Activated CD4-positive, alpha-beta T cell treated with anti-CD3 and anti-CD28 coated beads, Interleukin-10, Interleukin-2, amounts not matched to agents 100 ng/mL and 50 ng/mL, durations not matched to agents 16 hours and 8 hours (primary cell): ENCODE results near the gene TBX5.

Experiments
- DNase-seq: peaks from one replicate; pipeline ENCODE4 v3.0.0-alpha.2; 2020

TBX5 gene

DNA sequence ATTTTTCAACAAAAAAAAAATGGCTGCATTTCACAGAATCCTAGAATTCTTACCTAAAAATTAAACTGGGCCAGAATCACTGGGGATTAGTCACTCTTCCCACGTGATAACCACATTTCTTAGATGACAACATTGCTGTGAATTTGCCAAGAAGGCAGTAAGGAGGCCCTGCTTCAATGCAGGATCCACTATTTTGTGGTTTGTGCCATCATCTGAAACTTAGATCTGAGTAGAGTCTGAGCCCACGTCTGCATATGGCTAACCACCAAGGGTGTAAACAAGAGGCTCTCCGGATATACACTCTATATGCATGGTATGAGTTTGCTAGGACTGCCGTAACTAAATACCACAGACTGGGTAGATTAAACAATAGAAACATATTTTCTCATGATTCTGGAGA is 24.4 kb upstream of the TBX5 start:
- peak; percentile 60 for DNase-seq

DNA sequence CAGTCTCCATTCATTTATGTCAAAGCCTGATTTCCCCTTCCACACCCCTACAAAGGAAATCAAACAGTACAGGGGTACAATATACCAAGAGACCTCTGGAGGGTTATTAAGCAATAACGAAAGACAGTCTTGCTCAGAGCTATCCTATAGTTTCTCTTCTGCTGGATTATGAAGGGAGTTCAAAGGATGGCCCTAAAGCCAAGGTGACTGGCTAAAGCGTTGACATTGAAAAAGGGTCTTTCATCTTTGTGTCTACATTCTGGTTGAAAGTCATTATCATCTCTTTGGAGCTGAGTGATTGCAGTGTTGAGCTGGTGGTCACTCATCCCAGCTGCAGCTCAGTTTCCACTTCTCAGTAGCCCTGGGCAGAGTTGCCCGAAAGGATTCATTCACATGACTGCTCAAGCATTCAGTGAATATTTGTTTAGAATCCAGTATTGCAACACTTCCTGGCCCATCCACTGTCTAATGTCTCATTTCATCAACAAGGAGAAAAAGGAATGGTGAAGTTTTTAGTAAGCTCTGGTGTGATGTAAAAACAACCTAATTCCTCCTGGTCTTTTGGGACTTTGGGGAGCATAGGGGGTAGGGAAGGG is 19.2 kb upstream of the TBX5 start:
- no peak for DNase-seq

DNA sequence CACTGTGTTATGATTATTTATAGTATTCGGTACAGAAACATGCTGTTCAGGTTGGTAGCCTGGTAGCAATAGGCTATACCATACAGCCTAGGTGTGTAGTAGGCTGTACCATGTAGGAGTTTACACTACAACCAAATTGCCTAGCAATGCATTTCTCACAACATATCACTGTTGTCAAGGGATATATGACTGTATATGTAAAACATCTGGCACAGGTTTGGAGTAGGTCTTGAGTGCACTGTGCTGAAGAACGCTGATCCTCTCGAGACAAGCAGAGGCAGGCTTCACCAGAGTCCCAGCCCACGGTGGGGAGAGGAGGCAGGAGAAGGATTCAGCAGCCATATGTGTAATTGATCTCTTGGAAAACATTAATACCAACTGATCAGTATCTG is 15.0 kb upstream of the TBX5 start:
- no peak for DNase-seq

DNA sequence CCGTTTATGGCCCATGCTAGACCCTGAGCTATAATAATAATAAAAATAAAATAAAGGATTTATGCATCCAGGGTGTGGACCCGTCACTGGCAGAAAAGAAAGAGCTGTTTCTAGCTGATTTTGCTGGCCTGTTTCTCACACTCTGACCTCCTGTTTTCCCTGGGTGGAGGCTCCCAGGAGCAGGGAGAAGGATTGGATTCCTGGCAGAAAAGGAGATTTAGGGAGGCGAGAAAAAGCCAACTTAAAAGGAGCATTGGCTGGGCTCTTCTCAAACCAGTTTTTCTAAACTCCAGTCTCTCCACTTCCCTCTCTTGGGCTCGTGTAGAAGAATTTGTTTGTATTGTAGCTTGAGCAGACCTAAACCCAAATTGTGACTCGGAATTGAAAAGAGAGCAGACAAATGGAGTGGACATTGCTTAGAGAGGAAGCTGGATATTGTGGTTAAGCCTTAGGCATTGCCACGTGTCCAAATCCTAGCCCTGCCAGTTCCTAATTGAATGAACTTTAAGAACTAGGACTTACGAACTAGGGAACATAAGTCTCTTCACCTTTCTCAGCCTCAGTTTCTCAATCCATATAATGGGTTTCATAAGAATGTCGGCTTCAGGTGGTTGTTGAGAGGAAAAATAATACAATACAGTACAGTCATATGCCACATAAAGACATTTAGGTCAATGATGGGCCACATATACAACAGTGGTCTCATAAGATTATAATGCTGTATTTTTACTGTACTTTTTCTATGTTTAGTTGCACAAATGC is 14.4 kb upstream of the TBX5 start:
- DNase-seq, result no peak

DNA sequence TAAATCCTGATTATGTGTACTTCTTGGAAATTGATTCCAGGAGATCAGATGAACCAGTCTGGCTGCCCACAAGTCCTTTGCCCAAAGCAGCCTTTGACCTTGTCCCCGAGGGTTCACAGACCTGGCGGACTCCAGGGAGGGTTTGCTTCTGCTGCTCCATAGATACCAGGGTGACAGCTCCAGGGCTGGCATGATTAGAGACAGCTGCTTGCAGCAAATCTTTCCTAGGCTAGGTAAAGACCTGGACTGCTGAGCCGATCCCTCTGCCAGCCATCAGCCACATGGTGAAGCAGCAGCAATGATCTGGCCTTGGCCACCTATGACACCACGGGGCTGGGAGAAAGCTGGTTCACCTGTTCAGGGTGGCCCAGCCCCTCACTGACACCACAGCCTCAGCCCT is 10.1 kb upstream of the TBX5 start:
- no peak for DNase-seq

DNA sequence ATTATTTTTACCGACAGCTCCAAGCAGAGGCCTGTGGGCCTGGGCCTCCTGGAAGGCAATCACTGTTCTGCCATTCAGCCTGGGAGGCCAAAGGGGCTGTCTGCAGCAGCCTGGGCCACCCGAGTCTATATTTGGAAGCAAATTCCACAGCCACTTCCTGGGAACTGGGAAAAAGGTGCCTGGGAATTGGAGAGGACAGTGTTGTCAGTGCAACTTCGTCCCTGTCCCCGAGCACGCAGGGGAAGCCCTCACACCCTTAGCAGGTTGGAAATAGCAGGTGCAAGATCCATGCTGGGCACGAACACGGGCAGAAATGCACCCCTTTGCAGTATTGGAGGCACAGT is 9.6 kb upstream of the TBX5 start:
- DNase-seq, result no peak

DNA sequence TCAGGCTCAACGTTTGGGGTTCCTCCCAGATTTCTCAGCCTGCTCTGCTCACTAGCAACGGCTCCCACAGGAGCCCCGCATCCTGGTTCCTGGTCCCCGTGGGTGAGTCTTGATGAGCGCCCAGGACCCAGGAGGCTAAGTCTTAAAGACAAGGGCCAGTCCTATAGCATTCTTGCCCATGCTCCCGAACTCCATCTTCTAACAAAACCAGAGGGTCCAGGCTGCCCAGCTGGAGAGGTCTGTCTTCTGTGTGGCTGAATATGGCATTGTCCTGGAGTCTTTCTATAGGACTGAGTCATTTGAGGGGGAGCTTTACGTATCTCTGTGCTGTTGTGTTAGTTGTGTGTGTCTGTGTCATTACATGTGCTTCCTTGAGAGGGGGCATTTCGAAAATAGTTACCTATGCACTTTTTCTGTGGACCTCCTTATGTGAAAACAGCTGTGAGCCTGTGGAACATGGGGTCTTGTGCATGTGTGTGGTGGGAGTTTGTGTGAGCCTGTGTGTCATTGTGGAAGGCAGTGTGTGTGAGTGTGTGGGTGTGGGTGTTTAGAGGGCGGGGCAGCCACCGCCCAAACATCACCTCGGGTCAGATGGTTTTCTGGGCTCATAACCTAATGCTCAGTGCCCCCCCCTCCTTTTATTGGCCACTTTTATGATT is 9.1 kb upstream of the TBX5 start:
- no peak for DNase-seq

DNA sequence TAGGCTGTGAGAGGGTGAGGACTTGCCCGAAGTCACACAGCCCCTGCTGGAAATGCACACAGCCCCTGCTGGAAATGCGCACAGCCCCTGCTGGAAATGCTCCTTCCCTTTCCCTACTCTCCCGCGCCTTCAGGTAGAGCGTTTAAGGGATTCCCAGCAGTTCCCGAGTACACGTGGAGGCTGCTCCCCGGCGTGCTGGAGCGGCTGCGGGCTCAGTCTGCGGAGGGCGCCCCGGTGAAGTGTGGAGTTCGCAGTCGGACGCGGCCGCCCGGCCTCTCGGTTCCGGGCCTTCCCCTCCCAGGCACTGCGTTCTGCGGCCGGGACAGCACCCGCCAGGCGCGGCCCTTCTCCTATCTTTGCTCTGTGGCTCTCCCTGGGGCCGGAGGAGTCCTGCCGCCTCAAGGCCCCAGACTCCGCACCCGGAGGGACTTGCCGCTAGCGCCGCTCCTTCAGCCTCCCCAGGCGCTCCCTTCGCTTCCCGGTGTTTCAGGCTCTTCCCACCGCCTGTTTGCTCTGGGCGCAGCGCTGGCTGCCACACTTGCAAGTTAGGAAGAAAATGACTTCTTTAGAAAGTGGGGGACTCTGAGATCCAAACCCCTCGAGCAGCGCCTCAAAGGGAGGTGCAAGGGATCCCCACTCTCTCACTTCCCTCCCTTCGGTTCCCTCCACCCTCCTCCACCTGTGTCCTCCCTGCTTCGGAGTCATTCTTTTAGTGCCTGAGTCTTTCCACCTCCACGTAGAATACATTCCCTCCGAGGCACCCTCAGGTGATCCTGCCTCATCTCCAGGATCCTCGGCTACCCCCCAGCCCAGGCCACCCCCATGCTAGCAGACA is 8.3 kb upstream of the TBX5 start:
- DNase-seq, result no peak

DNA sequence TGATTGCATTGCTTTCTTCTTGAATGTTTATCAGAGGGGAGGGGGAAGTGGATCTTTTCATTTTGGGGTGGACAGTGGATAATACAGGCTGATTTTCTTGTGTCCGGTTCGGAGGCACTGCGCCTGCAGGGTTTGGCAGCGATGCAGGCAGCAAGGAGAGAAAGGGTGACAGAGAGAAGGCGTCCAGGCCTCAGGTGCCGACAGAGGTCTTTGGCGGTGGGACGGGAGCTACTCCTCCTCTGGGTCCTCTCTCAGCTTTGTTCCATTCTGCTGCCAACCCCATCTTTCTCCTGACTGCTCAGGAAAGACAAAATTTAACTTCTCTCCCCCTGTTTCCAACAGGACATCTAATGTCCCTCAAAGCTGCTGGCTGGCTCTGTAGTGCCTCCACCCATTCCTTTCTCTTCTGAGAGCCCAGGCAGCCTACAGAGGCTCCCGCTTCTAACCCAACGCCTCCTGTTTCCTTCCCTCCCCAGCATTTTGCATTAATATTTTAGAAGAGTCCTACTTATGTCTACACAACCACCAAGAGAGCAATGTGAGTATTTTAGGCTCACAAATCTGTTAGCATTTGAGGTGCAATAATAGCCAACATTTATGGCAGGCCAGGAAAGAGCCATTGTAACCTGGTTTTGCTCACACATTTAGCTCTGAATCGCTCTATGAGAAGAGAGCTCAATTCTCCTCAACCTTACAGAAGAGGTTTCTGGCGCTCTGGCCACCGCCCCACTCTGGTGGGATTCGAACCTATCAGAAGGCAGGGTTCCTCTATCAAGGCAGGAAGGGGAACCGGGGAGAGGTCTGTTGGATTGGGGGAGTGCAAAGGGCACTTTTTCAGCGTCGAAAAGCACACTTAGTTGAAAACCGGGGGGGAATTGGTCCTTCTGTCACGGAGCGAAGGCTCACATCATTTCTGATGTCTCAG is 7.1 kb upstream of the TBX5 start:
- no peak for DNase-seq

DNA sequence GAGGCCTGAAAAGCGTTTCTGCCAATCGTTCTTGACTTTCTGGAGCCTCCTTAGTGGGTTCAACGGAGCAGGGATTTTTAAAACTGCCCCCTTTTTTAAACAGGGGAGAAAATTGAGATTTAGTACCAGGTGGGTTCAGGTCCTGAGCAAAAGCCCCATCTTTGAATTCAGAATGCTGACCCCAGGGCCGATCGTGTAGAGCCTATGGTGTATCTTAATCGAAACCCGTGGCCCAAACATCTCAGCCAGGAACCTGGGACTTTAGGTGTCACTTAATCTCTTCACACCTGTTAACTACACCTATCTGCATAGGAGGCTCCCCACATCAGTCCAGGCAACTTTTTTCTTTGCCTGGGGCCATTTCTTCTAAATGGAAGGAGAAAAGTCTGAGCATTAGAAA is 6.4 kb upstream of the TBX5 start:
- DNase-seq, result no peak

DNA sequence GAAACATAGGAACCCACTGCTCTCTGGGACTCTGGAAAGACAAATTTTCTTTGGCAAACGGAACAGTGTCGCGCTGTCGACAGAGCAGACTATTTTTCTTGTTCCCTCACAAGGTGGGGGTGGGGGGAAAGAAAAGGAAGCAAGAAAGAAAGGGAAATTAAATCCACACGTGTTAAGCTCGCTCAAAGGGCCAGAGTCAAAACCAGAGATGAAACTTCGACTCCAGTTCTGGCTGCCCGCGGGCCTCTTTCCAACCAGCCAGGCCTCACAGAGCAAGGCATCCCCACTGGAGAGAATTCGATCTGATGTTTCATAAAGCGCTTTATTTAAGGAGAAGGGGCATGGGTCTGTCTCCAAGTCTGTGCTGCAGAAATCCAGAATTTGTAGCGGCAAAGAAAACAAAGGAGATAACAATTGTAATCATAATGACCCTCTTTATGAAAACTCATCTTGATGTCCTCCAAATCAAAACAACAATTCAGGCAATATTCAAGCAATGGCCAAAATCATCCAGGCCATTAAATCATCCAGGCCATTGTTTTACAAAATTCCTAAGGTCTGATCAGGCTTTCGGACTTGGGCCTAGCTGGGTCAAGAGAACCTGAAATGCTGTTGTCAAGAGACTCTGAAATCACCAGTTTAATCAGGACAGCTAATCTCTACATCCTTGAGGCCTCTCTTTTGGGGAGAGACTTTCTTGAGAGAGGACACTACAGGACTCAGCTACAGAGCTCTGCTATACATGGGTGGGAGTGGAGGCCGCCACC is 5.3 kb upstream of the TBX5 start:
- DNase-seq, result no peak

DNA sequence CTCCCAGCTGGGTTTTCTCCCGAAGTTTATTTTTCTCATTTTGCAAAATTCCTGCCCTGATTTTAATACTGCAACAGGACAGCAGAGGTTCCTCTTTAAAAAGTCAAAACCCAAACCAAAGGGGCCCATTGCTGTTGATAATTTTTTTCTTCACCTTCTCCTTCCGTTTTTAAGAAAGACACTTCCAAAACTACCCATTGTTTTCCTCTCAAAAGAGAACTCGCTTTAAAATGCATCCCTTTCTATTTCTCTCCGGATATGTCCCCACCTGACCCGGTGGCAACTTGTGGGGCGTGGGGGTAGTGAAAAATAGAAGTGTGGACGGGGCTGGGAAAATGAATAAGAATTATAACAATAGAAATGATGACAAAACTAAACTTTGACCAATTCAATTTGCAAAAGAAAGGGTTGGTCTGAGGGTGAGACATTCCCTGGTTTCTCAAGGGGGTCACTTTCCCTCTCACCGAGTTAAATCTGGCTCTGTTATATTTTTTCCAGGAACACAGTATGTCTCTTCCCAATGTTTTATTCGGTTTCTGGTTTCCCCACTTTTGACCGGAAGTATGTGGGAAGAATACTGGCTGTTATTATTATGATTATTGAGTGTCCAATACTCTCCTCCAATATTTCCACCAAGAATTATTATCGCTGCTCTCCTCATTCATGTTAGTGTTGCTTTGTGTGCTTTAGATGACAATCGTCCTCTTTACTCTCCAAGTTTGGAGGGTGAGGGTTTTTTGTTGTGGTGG is 4.1 kb upstream of the TBX5 start:
- DNase-seq, result no peak

DNA sequence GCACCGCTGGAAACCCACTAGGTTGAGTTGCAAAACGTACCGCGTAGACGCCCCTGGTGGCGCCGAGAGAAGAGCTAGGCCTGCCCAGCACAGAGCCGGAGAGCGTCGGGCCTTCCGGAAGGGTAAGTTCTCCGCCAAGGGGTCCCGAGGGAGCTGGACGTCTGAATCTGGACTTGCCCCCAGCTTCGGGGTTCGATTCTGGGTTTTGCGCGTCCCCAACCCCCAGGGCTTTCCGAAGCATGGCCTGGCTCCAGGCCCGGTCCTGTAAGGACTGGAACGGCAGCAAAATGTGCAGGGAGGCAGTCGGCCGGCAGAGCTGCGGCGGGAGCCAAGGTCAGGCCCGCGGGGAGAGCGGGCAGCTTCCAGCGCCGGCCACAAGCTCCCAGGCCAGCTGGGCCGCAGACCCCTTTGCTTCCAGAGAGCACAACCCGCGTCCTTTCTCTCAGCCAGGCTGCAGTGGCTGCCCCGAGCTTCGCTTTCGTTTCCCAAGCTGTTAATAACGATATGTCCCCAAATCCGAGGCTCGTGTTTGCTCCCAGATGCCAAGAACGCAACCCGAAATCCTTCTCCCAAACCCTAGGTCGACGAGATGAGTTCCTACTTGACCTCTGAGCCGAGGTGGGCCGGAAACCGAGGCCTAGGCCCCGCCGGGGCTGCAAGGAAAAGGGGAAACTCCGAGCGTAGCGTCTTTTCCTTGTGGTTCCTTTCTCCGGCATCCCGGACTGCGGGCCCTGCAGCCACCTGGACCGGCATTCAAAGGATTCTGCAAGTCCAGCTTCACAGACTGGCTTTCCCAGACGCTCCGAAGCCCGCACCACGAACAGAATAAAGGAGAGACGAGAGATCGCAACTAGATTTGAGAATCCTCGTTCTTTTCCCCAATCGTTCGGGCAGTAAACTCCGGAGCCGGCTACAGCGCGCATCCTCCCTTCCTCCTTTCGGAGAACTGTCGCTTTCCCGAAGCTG is 3.2 kb upstream of the TBX5 start:
- DNase-seq, result no peak

DNA sequence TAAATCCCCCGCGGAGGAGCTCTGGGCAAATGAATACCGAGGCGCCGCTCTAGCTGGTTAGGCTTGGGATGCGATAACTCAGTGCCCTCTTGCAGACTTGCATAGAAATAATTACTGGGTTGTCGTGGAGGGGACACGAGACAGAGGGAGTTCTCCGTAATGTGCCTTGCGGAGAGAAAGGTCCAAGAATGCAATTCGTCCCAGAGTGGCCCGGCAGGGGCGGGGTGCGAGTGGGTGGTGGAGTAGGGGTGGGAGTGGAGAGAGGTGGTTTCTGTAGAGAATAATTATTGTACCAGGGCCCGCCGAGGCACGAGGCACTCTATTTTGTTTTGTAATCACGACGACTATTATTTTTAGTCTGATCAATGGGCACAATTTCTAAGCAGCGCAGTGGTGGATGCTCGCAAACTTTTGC is 2.5 kb upstream of the TBX5 start:
- DNase-seq, result no peak

DNA sequence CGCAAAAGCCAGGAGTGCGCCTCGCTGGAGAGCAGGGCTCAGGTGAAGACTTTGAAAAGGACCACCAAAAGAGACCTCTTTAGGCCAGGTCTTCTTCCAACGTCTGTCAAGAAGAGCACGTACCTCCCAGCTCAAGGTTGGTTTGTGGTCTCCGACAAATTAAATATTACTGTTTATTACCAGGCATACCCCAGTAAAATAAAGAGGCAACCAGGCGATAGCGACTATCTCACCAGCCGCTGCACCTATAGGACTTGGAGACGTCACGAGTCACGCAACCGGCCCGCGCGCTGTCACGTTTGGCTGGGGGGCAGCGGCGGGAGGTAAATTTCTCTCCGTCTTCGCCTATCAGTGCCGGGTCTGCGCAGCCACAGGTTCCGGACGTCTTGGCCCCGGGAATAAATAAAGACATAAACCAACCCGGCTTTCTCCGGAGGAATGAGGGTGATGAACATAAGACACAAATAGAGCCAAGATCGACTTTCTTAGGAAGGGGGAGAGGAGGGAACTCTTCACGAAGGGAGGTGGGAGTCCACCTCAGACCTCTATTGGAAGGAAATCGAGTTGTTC is 2.0 kb upstream of the TBX5 start:
- no peak for DNase-seq

DNA sequence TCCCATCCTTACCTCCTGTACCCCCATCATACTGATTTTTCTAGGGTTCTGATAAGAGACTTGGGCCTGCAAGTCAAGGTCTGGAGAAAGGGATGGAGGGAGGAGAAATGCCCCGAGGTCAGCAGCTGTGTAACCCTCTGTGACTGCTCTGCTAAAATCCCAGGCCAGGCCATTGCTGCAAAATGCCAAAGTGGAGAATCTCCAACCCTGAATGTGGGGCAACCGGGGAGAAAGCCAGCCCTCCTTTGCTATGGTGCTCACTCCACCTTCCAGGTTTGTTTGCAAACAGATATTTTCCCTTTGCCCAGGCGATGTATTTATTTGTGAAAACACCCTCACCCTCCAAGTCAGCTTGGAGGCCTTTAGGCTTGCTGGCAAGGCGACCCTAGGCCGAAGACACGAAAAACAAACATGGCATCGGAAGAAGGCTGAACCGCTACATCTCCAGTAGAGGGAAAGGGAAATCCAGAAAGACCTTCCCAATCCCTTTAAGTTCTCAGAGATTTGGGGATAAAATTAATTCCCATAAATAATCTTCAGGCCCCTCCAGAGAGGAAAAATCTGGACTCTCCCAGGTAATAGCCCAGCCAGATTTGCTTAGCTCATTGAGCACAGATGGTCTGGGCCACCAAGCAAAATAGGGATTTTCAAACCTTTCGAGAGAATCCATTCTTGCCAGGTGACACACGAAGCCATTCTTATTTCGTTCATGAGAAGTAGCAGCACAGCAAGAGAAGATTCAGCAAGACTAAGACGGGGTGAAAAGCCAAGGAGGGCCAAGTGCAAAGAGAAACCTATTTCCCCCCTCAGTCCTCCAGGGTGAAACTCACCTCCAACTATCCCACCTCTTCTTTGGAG is 1.3 kb upstream of the TBX5 start:
- no peak for DNase-seq

DNA sequence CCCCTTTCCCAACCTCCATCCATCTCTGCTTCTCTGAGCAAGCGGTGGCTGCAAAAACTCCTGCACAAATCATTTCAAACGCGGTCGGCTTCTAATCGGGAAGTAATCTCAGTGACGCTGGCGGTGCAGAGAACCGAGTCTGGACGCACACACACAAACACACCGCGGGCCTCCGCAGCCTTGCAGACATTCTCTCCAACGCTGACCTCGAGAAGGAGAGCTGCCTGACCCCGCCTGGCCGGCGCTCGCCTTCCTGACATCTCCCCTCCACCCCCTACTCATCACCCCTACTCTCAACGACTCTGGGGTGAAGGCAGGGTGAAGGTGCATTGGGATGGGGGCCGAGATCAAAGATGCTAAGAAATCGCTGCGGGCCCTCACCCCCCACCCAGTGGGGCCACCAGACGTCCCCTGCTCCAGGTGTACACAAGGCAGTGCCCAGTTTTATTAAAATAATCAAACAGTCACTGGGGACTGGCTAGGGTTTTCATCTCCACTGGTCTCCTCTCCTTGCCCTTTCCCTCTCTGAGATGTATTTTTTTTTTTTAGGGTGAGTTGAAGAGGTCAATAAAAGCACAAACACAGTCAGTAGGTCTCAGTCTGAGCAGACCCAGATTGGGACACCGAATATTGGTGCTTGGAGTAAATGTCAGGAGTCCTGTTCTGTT is 506 bp upstream of the TBX5 start:
- DNase-seq, result no peak
